H1 (cell line): ENCODE measurements around the gene SEMA3E. TPM values are rescaled to one million over a fixed set of nuclear protein-coding genes. Genes with fewer than 3 reads are reported as not detected.
A peak's percentile ranks its signal among the peaks of the same experiment; 100 is the strongest.
"Not testable (repeated sequence)": the region's sequence is repeated elsewhere in the genome, so short reads cannot be mapped to it uniquely, and the experiment has no call there.

Experiments used
- CTCF ChIA-PET: fragments of 300-600 bp; sonication (Branson Sonifier 250); formaldehyde crosslinking; loops from one replicate; lab custom pipeline; 2021; ENCODE audit not compliant: partially characterized antibody; lab: Charles Lee
- POLR2A ChIA-PET: fragments of 300-600 bp; sonication (Branson Sonifier 250); formaldehyde crosslinking; loops from one replicate; lab custom pipeline; 2021; ENCODE audit warnings: inconsistent platforms; ENCODE audit not compliant: partially characterized antibody; lab: Charles Lee
- DNase-seq, 2 experiments: peaks; one replicate each; pipeline versions ENCODE4 v3.0.0 to v3.0.0-alpha.2; 2010 to 2022; ENCODE audit warnings: low spot score in 2 of 2, low read depth in 1 of 2, mixed read lengths in 1 of 2
- FAIRE-seq: peaks from 2 replicates; lab custom pipeline; 2011; peaks lifted over from hg19 to GRCh38; lab: Jason Lieb, UNC
- H2AFZ ChIP-seq: 2 replicates; pipeline ENCODE4 v1.8.1; 2012; ENCODE audit warnings: low read length, inconsistent platforms
- H2AK5ac ChIP-seq: 2 replicates; pipeline ENCODE4 v1.6.1; 2013; ENCODE audit warnings: low read depth, low read length
- H2BK120ac ChIP-seq: replicated peaks from 2 replicates; pipeline ENCODE3; 2013; ENCODE audit warnings: low read depth, low read length, inconsistent platforms
- H2BK12ac ChIP-seq: 2 replicates; pipeline ENCODE4 v1.6.1; 2013; ENCODE audit warnings: low read depth, low read length
- H2BK15ac ChIP-seq: 2 replicates; pipeline ENCODE4 v1.6.1; 2013; ENCODE audit warnings: low read length
- H2BK20ac ChIP-seq: 2 replicates; pipeline ENCODE4 v1.6.1; 2013; ENCODE audit warnings: low read length
- H2BK5ac ChIP-seq: 2 replicates; pipeline ENCODE4 v1.6.1; 2013; ENCODE audit warnings: low read depth, low read length
- H3K14ac ChIP-seq: 2 replicates; pipeline ENCODE4 v1.6.1; 2013; ENCODE audit warnings: inconsistent platforms; ENCODE audit not compliant: insufficient read length
- H3K18ac ChIP-seq: 2 replicates; pipeline ENCODE4 v1.6.1; 2013; ENCODE audit warnings: low read length; ENCODE audit errors: extremely low read depth
- H3K23ac ChIP-seq: 2 replicates; pipeline ENCODE4 v1.6.1; 2013; ENCODE audit warnings: inconsistent platforms; ENCODE audit not compliant: insufficient read length
- H3K23me2 ChIP-seq: 2 replicates; pipeline ENCODE4 v1.6.1; 2013; ENCODE audit warnings: low read depth, low read length
- H3K27ac ChIP-seq: 2 replicates; pipeline ENCODE4 v1.6.1; 2011; ENCODE audit warnings: low read depth, low read length, inconsistent platforms
- H3K27me3 ChIP-seq, 4 experiments: replicated peaks in 1 of 4; 1 replicate in 1 of 4; 2 replicates in 3 of 4; pipeline versions ENCODE4 v1.6.1 to v1.8.1; 2011 to 2013; ENCODE audit warnings: low read length in 3 of 4, mild to moderate bottlenecking in 3 of 4, inconsistent platforms in 2 of 4, mixed read lengths in 2 of 4, moderate library complexity in 1 of 4; ENCODE audit not compliant: control insufficient read depth in 3 of 4, insufficient read depth in 3 of 4; ENCODE audit errors: extremely low read depth in 1 of 4
- H3K36me3 ChIP-seq, 4 experiments: 2 replicates each; pipeline versions ENCODE4 v1.6.1 to v1.8.1; 2011 to 2013; ENCODE audit warnings: mild to moderate bottlenecking in 4 of 4, low read length in 3 of 4, moderate library complexity in 2 of 4, control low read depth in 1 of 4, inconsistent platforms in 1 of 4; ENCODE audit not compliant: insufficient read depth in 4 of 4, control insufficient read depth in 2 of 4
- H3K4ac ChIP-seq: replicated peaks from 2 replicates; pipeline ENCODE3; 2013; ENCODE audit warnings: low read length, low read depth, mixed read lengths, inconsistent platforms; ENCODE audit not compliant: insufficient read length
- H3K4me1 ChIP-seq, 4 experiments: replicated peaks in 1 of 4; 1 replicate in 1 of 4; 2 replicates in 3 of 4; pipeline versions ENCODE4 v1.6.1 to v1.8.1; 2011 to 2013; ENCODE audit warnings: low read length in 3 of 4, inconsistent platforms in 2 of 4, mixed read lengths in 1 of 4; ENCODE audit not compliant: insufficient read depth in 4 of 4, control insufficient read depth in 3 of 4
- H3K4me2 ChIP-seq, 2 experiments: 2 replicates each; pipeline versions ENCODE4 v1.6.1 to v1.8.1; 2011 to 2013; ENCODE audit warnings: low read depth in 2 of 2, low read length in 2 of 2, control low read depth in 1 of 2, inconsistent platforms in 1 of 2, mild to moderate bottlenecking in 1 of 2; ENCODE audit not compliant: insufficient read depth in 1 of 2
- H3K4me3 ChIP-seq, 4 experiments: fragments of 200-600, 300-600 bp in 1 of 4; sonication (generic), shearing (Covaris generic), sonication (Bioruptor Twin) in 1 of 4; 2 replicates each; pipeline versions ENCODE4 v1.5.1 to v1.8.1; 2011 to 2016; ENCODE audit warnings: low read length in 4 of 4, low read depth in 3 of 4, control low read depth in 2 of 4, inconsistent platforms in 2 of 4, mild to moderate bottlenecking in 2 of 4, mixed read lengths in 1 of 4, moderate library complexity in 1 of 4; ENCODE audit not compliant: insufficient read depth in 2 of 4; ENCODE audit errors: extremely low read depth in 1 of 4
- H3K56ac ChIP-seq: replicated peaks from 2 replicates; pipeline ENCODE3; 2013; ENCODE audit warnings: low read depth, mild to moderate bottlenecking, mixed read lengths, low read length, inconsistent platforms; ENCODE audit not compliant: insufficient read length
- H3K79me1 ChIP-seq: 2 replicates; pipeline ENCODE4 v1.6.1; 2013; ENCODE audit warnings: low read depth, low read length, control low read depth
- H3K79me2 ChIP-seq, 2 experiments: 2 replicates each; pipeline versions ENCODE4 v1.6.1 to v1.8.1; 2012 to 2013; ENCODE audit warnings: low read length in 2 of 2, mild to moderate bottlenecking in 2 of 2, inconsistent platforms in 1 of 2; ENCODE audit not compliant: insufficient read depth in 2 of 2, control insufficient read depth in 1 of 2
- H3K9ac ChIP-seq, 4 experiments: replicated peaks in 1 of 4; 1 replicate in 1 of 4; 2 replicates in 3 of 4; pipeline versions ENCODE4 v1.6.1 to v1.8.1; 2011 to 2013; ENCODE audit warnings: low read depth in 3 of 4, low read length in 3 of 4, control low read depth in 2 of 4, mild to moderate bottlenecking in 2 of 4, moderate library complexity in 2 of 4, inconsistent platforms in 1 of 4; ENCODE audit errors: extremely low read depth in 1 of 4
- H3K9me3 ChIP-seq, 2 experiments: 2 replicates each; pipeline versions ENCODE4 v1.6.1 to v1.8.1; 2012 to 2013; ENCODE audit warnings: mild to moderate bottlenecking in 2 of 2, moderate library complexity in 2 of 2, control low read depth in 1 of 2, inconsistent platforms in 1 of 2, low read depth in 1 of 2, low read length in 1 of 2, mixed read lengths in 1 of 2; ENCODE audit not compliant: insufficient read depth in 2 of 2
- H4K20me1 ChIP-seq, 2 experiments: replicated peaks in 1 of 2; 2 replicates each; pipeline versions ENCODE3 to v1.8.1; 2011 to 2013; ENCODE audit warnings: inconsistent platforms in 2 of 2, low read length in 2 of 2, mild to moderate bottlenecking in 1 of 2; ENCODE audit not compliant: insufficient read depth in 2 of 2, control insufficient read depth in 1 of 2
- H4K5ac ChIP-seq: 2 replicates; pipeline ENCODE4 v1.6.1; 2013; ENCODE audit warnings: low read length, low read depth, mixed read lengths, inconsistent platforms; ENCODE audit not compliant: insufficient read length
- H4K8ac ChIP-seq: 2 replicates; pipeline ENCODE4 v1.8.0; 2013; ENCODE audit warnings: mild to moderate bottlenecking, moderate library complexity, low read length, inconsistent platforms; ENCODE audit not compliant: insufficient read depth; ENCODE audit errors: extremely low read depth
- H4K91ac ChIP-seq: replicated peaks from 2 replicates; pipeline ENCODE3; 2013; ENCODE audit warnings: low read length, mixed read lengths, inconsistent platforms; ENCODE audit not compliant: insufficient read length
- POLR2AphosphoS5 ChIP-seq: IDR thresholded peaks from 2 replicates; pipeline ENCODE4 v1.6.1; 2011; ENCODE audit warnings: low read depth, low read length
- WGBS, 2 experiments: shearing (Covaris generic) in 1 of 2; methylation state at CpG; one replicate each; pipeline versions ENCODE4 v1.1.6 to v1.1.7; 2013 to 2015; ENCODE audit warnings: low lambda C conversion rate in 2 of 2, mixed read lengths in 2 of 2, inconsistent platforms in 1 of 2, low coverage in 1 of 2, missing lambda C conversion rate in 1 of 2; ENCODE audit not compliant: insufficient replicate concordance in 2 of 2, insufficient coverage in 1 of 2, insufficient read length in 1 of 2; ENCODE audit errors: extremely low coverage in 1 of 2, missing lambda C conversion rate in 1 of 2; 5-methylcytosine and 5-hydroxymethylcytosine counted together
- polyA plus RNA-seq, 7 experiments: library from polyadenylated mRNA; depleted of rRNA in 3 of 7; stranded (reverse) in 5 of 7; unstranded in 2 of 7; fragments of >200 nt in 5 of 7; fragments of 200-250 nt in 2 of 7; gene quantifications; 1 replicate in 5 of 7; 2 replicates in 1 of 7; 4 replicates in 1 of 7; pipeline versions ENCODE4 v1.2.1 to v1.2.3, GENCODE V29; 2011 to 2013; ENCODE audit warnings: missing spikeins in 2 of 7, mixed read lengths in 2 of 7
- total RNA-seq: library from RNA; stranded (reverse); fragmentation: NEBNext Ultra II Directional; extraction: Animal tissue kit (Norgen Biotek cat#: 25700); gene quantifications from 2 replicates; pipeline ENCODE4 v1.2.1, GENCODE V29; 2021

Gene SEMA3E
- total and polyA plus RNA-seq, 2 of the 8 experiments (the other 6 are each of a cell fraction or from before 2014, with no cell fraction given), result 0.93 to 0.94 TPM

DNA sequence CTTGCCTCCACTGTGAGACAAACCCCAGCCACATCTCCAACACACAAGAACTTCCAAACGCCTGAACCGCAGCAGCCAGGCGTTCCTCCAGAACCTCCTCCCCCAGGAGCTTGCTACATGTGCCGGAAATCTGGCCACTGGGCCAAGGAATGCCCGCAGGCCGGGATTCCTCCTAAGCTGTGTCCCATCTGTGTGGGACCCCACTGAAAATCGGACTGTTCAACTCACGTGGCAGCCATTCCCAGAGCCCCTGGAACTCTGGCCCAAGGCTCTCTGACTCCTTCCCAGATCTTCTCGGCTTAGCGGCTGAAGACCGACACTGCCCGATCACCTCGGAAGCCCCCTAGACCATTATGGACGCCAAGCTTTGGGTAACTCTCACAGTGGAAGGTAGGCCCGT is 187.1 kb downstream of the SEMA3E start:
- H3K27me3 ChIP-seq, FAIRE-seq, H2AK5ac ChIP-seq, H2BK20ac ChIP-seq, H3K23ac ChIP-seq, DNase-seq, H3K27ac ChIP-seq, H4K5ac ChIP-seq, H2BK120ac ChIP-seq, CTCF ChIA-PET, H4K91ac ChIP-seq, H3K9me3 ChIP-seq, H3K4ac ChIP-seq, H2AFZ ChIP-seq, H3K18ac ChIP-seq, H4K8ac ChIP-seq, H3K23me2 ChIP-seq, H3K79me1 ChIP-seq, H3K4me1 ChIP-seq, H3K14ac ChIP-seq, H2BK15ac ChIP-seq, H2BK12ac ChIP-seq, H4K20me1 ChIP-seq, H3K56ac ChIP-seq: not testable (repeated sequence)
- H3K4me3 ChIP-seq, result peak overlapping the region; percentile 49 to 80 (median 63)
- POLR2A ChIA-PET, result interaction anchor here (0.8 to 2.2 kb wide), 11 partner anchors 9 to 49 kb away, joined by 3 to 15 read pairs (median 4); no protein-coding TSS in a partner anchor
- WGBS, 2 experiments, result 1% methylated on average over 13 of the region's 15 CpGs; no CpG with 5 or more reads in 1 of the 2 experiments
- peaks cover 0 to 43% (median 18%) of the 10 kb centered on the region in 4 experiments; a peak in 5 of 8 replicates for H3K36me3 ChIP-seq
- peak overlapping the region; percentile 17 to 51; a peak in 3 of 4 replicates for H3K4me2 ChIP-seq
- peaks cover 0 to 41% of the 10 kb centered on the region in 2 experiments; a peak in 2 of 4 replicates for H3K79me2 ChIP-seq
- TF ChIP-seq POLR2AphosphoS5, result peak; percentile 29; the same call in 1 of the 2 replicates
- peak overlapping the region; percentile 44; the same call in 1 of the 2 replicates for H2BK5ac ChIP-seq
- peak overlapping the region in 3 of 4 experiments; percentile 49 to 74 (median 68); a peak in 5 of 7 replicates for H3K9ac ChIP-seq
